HG02852 (cell line): ENCODE measurements around the gene ACSS3.
"Not testable (repeated sequence)": the region's sequence is repeated elsewhere in the genome, so short reads cannot be mapped to it uniquely, and the experiment has no call there.

Source experiments
- ATAC-seq: cut with Tn5 transposase; IDR thresholded peaks from one replicate; pipeline ENCODE4 v1.9.1; 2021; ENCODE audit warnings: mild to moderate bottlenecking, moderate library complexity; ENCODE audit not compliant: unreplicated experiment

Gene ACSS3

DNA sequence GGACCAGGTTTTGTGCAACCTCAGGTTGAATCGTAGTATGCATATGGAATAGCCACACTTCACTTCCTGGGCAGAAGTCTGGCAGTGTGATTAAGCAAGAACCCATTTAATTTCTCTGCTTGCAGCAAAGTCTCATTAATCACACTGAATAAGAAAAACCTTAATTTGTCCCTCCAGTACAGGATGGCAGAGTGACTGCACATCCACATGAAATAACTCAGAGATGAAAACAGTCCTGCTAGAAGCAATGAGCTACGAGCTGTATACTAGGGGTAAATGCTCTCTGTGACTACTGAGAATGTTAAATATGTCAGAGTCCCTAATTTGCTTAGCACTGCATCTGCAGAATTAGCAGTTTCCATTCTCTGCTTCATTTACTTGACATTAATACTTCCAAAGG lies 88.9 kb downstream of the ACSS3 start:
- ATAC-seq: no peak

DNA sequence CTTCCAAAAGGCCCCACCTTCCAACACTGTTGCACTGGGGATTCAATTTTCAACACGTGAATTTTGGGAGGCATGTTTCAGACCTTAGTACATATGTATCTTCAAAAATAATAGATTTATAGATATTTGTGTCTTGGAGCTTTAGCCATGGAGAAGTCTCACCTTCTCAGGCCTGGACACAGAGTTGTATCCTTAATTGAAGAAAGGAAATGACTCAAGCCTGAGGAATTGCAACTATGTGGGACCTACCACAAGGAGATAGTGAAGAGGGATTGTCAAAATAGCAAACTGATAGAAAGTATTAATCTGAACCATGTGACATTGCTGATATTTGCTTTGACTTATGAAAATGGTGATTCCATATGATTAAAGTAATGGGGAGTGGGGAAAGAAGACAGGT lies 89.8 kb downstream of the ACSS3 start:
- no peak for ATAC-seq

DNA sequence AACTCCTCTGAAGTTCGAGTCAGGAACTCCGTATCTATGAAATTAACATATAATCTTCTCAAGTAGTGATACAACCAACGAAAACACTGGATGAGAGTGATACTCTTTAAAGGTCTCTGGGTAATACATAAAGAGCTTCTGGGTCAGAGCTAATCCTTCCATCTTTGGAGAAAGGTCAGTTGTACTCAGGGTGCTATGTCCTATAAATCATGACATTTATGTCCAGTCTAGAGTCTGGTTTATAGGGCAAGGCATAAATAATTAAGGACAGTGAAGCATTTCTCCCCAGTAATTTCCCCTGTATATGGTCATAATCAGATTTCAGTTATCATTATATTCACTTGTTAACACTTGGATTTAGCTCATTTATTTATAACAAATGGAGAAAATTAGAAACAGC lies 90.6 kb downstream of the ACSS3 start:
- no peak for ATAC-seq

DNA sequence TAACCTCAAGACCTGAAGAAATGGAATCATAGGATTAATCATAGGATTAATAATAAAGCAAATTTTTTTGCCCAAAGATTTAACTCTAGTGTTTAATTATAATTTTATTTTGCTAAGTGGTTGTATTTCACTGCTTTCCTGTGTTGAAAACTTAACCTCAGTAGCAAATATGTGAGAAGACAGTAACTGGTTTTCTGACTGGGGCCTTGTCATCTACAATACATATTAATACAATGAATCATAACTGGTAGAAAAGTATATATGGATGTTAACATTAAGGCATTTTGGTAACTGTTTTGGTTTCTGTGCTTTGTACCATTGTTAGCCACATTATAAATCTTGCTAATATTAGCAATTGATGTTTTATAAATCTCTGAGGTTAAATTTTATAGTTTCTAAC lies 92.2 kb downstream of the ACSS3 start:
- ATAC-seq: no peak

DNA sequence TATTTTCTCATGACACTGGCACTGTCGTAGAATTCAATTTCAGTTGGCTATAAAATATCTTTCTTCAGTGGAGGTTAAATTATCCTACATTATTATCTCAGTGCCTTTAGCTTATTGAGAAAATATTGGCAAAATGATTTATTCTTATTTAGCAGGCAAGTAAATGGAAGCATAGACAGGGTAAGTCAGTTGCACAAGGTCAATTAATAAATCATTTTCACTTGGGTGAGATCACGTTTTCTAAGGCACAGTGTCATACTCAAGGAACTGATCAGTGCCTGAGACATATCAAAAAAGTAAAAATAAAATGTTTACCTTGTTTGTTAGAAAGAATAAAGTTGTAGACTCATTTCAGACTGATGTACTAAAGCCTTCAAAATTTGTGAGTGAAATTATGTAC lies 95.0 kb downstream of the ACSS3 start:
- no peak for ATAC-seq

DNA sequence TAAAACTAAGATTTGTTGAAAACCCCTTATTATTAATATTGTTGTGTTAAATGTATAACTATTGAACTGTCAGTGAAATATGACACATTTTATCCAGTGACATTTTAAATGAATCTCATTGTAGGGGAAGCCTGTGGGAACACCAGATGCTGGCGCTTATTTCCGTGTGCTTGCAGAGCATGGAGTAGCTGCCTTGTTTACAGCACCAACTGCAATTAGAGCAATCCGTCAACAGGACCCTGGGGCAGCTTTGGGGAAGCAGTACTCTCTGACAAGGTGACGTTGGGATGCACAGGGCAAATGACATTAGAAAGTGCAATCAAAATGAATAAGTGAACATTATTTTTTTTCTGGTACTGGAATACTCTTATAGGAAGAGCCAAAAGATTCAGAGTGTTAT lies 96.8 kb downstream of the ACSS3 start:
- no peak for ATAC-seq

DNA sequence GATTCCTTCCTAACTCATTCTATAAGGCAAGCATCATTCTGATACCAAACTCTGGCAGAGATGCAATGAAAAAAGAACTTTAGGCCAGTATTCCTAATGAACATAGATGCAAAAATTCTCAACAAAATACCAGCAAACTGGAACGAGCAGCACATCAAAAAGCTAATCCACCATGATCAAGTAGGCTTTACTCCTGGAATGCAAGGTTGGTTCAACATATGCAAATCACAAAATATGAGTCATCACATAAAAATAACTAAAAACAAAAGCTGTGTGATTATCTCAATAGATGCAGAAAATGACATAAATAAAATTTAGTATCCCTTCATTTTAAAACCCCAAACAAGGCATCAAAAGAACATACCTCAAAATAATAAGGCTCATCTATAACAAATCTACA lies 98.9 kb downstream of the ACSS3 start:
- no peak for ATAC-seq

DNA sequence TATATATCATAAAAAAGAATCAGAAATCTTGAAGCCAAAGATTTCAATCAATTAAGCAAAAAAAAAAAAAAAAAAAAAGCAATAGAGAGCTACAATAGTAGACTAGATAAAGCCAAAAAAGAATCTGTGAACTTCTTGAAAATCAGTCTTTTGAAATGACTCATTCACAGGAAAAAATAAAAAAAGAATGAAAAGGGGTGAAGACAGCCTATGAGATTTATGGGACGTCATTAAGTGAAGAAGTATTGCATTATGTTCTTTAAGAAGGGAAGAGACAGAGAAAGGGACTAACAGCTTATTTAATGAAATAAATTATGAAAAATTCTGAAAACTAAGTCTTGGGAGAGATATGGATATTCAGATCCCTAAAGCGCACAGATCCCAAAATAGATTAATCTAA lies 103.8 kb downstream of the ACSS3 start:
- ATAC-seq: no peak

DNA sequence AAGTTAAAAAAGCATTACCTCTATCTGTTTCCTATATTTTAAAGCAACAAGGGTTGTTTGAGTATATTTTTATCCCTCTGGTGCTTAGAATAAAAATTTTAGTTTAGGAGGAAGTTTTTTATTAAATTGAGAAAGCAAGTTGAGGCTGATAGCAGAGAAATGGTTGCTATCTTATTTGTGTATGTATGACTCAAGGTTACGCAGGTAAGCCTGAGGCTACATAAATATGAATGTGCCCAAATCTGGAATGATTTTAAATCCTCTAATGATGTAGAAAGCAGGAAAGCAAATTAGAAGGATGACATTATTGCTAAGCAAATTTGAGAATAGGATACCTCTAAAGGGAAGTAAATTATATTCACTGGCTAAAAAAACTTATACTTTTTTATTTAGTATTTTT lies 109.8 kb downstream of the ACSS3 start:
- no peak for ATAC-seq

DNA sequence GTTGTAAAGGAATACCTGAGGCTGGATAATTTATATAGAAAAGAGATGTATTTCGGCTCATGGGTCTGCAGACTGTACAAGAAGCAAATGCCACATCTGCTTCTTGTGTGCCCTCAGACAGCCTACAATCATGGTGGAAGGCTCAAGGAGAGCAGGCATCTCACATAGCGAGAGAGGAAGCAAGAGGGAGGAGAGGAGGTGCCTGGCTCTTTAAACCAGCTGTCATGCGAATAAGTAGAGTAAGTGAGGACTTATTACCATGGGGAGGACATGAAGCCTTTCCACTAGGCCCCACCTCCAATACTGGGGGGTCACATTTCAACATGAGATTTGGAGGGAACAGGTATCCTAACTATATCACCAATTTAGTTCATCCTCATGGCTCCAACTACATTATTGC lies 118.7 kb downstream of the ACSS3 start:
- ATAC-seq: no peak

DNA sequence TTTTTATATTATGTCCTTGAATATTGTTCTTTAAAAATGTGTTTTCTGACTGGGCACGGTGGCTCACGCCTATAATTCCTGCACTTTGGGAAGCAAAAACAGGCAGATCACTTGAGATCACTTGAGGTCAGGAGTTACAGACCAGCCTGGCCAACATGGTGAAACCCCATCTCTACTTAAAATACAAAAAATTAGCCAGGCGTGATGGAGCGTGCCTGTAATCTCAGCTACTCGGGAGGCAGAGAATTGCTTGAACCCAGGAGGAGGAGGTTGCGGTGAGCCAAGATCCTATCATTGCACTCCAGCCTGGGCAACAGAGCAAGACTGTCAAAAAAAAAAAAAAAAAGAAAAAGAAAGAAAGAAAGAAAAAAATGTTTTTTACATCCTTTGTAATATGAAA lies 122.7 kb downstream of the ACSS3 start:
- not testable (repeated sequence) for ATAC-seq

DNA sequence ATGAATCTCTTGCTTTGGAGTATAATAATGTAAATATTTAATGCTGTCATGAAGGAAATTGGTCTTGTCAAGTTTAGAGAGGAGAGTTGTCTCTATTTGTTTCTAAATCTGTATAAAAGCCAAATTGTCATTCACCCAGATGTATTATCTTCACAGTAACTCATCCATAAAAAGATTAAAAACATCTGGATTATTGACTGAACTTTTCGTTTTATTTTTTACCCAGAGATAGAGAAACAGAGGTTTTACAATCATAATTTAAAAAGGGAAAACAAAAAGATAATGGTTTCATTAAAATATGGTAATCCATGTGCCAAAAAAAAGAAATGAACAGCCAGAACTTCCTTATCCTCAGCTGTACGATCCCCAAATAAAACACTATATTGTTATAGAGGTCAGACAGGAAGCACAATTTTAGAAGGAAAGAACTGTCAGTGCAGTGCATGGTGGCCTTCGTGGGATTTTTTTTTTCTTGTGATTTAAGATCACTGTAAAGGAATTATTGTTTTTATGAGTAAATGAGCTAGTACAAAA lies 125.9 kb downstream of the ACSS3 start:
- no peak for ATAC-seq

DNA sequence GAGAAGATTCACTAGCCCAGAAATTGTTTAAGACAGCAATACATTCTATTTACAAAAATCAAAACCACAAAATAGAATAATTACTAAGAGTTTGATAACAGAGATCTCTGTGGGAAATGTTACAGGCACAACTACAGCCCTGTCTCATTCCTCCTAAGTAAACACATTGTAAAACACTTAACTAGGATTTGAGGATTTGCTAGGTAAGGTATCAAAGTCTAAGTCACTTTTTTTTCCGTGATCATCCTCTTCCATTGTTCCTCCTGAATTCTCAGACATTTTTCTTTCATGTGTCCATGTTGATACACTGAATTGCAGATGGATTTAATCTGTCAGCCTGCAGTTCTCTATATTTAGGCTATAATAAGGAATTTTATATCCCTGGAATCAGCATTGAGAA lies 127.5 kb downstream of the ACSS3 start:
- no peak for ATAC-seq

DNA sequence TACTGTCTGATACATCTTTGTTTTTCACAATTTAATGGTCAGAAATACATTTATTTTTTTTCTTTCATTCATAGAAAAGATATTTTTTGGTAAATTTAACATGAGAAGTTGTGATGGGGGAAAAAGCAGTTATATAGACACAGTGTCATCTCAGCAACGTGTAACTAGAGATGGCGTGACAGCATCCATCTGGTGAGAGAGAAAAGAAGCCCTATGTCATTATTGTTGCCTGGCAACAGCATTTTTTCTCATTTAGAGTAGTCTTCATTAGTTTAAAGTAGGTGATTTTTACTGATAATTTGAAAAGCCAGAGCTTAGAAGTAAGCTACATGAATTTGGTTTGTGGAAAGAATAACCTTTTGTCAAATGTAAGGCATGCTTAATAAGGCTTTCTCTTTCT lies 128.6 kb downstream of the ACSS3 start:
- no peak for ATAC-seq

DNA sequence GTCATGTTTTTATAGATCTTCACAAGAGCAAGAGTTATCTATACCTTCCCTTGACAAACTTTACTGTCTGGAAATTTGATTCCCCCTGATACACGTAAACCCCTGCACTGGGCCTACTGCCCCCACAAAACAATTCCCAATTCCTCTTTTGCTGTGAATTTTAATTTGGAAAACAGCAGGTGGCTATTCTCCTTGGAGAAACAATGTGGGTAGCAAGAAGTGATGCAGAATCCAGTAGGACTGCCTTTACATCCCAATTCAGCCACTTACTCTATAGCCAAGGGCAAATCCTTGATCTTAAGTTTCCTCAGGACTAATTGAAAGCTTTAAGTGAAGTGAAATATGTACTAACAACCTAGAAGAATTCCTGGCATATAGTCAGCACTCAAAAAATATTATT lies 129.3 kb downstream of the ACSS3 start:
- ATAC-seq: no peak

DNA sequence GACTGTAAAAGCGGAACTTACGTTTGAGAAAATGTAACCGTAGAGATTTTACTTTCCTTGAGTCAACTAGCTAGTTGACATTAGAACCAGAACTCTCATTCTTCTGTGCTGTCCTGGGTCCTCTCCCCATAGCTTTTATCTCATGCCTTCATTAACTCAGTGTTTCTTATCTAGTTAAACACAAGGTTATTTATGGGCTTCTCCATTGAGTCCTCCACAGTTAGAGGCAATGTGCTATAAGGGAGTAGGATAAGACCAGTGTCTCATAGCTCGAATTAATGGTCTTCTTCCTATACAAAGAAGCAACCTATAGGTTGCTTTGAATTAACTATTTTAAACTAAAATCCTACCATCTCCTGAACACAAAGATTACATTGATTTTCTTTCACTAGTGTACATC lies 129.8 kb downstream of the ACSS3 start:
- no peak for ATAC-seq

DNA sequence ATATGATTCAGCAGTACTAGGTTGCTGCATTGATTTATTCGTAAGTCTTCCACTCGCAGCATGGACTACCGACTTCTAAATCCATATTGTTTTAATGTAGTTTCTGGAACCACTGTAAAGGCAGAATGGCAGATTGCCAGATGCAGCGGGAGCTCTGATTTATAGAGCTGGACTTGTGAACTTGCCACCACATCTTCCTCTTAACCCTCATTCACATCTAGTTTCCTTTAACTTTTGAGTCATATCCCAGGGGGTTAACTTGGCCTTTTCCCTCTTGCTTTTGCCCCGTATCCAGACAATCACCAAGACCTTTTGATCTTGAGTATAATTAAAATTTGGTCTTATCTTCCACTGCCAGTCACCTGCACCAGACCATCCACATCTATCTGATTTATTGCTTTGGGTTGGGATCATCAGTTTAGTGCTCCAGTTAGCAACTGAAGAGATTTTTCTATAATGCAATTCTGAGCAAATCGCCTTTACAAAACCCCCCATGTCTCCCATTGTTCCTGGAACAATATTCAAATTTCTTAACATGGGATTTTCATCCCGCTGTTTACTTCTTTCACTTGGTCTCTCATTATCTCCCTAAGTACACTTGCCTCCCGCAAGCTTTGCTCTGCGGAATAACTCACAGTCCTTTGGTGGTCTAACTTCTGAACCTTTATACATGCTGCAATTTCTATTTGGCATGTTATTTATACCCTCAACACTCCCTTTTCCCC lies 130.5 kb downstream of the ACSS3 start:
- ATAC-seq: no peak

DNA sequence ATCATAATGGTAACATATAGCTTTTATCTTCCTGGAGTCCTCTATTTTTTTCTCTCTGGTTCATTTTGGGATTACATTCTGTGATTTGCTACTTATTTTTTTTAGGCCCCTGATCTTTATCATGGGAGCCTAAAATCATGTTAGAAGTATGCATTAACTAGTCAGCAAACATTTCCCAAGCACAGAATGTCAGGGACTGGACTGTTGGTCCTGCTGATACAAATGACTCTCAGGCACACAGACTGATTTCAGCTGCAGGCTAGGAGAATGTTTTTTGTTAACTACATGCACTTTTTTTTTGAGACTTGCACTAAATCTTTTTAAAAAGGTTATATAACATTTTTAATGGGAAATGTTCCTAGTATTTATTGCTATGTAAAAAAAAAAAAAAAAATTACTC lies 131.1 kb downstream of the ACSS3 start:
- no peak for ATAC-seq

DNA sequence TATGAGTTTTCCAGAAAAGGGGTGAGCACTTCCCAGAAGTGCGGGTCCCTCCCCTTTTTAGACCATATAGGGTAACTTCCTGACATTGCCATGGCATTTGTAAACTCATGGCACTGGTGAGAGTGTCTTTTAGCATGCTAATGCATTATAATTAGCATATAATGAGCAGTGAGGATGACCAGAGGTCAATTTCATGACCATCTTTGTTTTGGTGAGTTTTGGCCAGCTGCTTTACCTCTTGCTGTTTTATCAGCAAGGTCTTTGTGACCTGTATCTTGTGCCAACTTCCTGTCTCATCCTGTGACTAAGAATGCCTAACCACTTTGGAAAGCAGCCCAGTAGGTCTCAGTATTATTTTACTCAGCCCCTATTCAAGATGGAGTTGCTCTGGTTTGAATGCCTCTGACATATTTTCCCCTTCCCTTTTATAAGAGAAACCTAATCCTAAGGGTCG lies 131.9 kb downstream of the ACSS3 start:
- ATAC-seq: not testable (repeated sequence)

DNA sequence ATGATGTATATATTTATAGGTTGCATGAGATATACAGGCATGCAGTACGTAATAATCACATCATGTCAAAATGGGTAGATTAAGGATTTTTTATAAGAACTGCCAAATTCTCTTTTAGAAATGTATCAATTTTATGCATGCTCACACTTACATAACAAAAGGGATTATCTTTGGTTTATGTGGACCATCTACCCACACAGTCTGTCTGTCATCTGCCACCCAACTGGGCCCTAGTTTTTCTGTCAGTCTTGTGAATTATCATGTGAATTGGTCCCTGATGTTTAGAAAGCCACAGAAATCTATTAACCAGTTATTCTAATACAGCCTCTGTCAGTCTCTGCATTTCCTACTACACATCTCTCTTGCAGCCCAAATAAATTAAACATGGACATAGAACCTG lies 133.4 kb downstream of the ACSS3 start:
- no peak for ATAC-seq

DNA sequence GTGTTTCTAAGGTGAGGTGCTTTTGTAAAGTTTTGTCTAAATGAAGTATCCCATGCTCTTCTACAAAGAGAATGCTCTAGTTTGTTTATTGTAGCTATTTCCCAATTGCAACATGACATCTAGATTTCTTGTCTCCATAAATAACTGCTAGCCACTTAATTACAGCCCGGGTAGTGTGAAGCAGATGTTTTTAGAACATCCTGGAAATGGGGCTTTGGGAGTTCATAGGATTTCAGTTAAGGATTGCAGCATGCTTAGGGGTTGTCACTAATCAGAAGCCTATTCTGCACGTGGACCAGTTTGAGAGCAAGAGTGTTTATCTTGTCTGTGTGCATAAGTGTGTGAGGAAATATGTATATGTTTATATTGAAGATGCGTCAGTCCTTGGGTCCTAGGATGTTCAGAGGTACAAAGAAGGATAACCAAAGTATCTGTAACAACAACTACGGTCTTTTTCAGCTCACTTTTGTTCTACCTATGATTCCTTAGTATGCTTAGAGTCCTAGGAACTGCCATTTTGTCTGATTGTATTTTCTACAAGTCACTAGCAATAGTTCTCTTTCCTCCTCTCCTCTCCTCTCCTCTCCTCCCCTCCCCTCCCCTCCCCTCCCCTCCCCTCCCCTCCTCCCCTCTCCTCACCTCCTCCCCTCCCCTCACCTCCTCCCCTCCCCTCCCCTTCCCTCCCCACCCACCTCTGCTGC lies 135.3 kb downstream of the ACSS3 start:
- no peak for ATAC-seq

DNA sequence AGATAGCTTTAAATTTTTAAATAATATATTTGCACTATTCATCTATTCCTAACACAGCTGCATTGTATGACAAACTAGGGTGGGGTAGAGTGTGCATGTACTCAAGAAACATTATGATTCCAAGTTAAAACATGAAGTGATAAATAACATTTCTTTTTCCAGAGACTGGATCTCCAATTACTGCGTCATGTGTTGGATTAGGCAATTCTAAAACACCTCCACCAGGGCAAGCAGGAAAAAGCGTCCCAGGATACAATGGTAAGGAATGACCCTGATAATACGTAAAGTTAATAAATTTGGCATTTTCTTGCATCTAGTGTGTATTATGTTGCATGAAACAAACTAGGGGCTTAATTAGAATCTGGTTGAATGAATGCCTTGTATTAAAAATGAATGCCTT lies 138.9 kb downstream of the ACSS3 start:
- no peak for ATAC-seq
